ENCODE measurements around the gene C2orf42.
"Not testable (repeated sequence)": the region's sequence is repeated elsewhere in the genome, so short reads cannot be mapped to it uniquely, and the experiment has no call there.

Gene C2orf42

DNA sequence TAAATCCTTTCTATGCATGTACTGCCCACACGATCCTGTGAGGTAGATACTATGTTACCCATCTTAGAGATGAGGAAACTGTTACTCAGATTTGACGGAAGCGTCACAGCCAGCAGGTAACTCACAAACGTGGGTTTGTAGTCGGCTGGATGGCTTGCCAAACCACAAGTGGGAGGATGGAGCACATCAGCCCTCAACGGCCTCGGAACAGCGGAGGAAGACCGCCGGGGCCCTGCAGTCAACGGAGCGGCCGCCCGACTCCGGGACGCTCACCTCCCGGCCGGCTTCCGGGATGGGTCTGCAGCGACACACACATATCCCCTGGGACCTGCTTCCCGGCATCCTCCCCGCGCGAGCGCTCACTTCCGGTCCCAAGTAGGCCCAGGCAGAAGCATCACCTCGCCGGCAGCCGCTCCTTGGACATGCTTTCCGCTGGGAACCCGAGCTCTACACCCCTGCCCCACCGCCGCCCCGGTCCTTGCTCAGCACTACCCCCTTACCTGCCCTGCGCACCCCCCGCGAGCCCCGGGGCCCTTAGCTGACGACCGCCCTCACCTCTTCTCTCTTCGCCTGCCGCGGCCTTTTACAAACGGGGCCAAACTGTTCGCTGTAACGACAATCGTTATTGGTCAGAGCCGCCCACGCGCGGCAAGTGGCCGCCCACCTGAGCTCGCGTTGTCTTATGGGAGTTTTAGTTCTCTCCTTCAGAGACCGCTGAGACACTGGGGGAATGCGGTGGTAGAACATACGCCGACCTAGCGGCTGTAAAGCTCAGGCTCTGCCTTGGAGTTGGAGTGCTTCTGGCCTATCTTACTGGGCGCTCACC is at the start of gene C2orf42:
Gene C2orf42, minus strand, starts transcription at position 602 of the 826 bp plus-strand sequence. CDS start 9,034 bp downstream, outside the sequence.
- DNase-seq, result peak; percentile 95 to 97

- DNase-seq, result no peak
These were observed 49.8 kb upstream of the C2orf42 start for GRCh38 chr2:70240599-70240998.

GRCh38 chr2:70233926-70234325 is 43.1 kb upstream of the C2orf42 start:
- DNase-seq, result no peak

GRCh38 chr2:70226781-70227180 is 36.0 kb upstream of the C2orf42 start:
- no peak for DNase-seq

DNA sequence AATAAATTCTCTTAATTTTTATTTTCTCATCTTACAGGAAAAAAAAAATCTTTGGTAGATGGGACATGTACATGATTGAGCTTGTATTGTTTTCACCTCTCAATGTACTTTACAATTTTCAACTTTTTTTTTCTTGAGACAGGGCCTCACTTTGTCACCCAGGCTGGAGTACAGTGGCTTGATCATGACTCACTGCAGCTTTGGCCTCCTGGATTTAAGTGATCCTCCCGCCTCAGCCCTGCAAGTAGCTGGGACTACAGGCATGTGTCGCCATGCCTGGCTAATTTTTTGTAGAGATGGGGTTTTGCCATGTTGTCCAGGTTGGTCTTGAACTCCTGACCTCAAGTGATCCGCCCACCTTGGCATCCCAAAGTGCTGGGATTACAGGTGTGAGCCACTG is 32.5 kb upstream of the C2orf42 start:
- DNase-seq, result not testable (repeated sequence)

GRCh38 chr2:70214953-70215549 is 24.2 kb upstream of the C2orf42 start:
- no peak for DNase-seq

- DNase-seq, result no peak
These were observed 23.5 kb upstream of the C2orf42 start for GRCh38 chr2:70214365-70214764.

GRCh38 chr2:70212298-70212932 is 21.6 kb upstream of the C2orf42 start:
- DNase-seq, result no peak

DNA sequence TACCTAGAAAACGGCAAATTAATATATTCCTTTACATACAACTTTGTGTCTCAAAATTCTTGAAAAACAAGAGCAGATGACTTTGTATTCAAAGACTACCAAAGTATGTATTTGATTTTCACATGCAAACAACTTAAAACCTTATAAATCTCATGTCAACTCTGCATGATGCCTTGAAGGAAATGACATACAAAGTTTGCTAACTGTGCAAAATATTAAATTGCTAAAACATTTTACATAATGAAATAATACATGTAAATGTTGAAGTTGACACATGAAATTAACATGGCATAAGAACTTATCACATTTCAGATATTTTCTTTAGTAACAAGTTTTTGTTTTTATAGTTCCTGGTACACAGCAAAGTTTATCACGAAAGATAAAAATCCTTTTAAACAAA is 20.8 kb upstream of the C2orf42 start:
- no peak for DNase-seq

DNA sequence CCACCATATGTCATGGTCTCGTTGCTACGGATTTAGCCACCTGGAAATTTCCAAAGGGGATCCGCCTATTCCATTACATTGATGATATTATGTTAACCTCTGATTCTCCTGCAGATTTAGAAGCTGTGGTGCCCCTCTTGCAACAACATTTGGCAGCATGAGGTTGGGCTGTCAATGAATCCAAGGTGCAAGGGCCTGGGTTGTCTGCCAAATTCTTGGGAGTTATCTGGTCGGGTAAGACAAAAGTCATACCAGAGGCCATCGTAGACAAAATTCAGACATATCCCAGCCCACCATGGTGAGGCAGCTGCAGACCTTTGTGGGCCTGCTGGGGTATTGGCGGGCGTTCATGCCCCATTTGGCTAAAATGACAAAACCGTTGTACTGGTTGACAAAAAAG is 13.6 kb upstream of the C2orf42 start:
- DNase-seq, result no peak

GRCh38 chr2:70203086-70203485 is 12.3 kb upstream of the C2orf42 start:
- DNase-seq, result no peak

DNA sequence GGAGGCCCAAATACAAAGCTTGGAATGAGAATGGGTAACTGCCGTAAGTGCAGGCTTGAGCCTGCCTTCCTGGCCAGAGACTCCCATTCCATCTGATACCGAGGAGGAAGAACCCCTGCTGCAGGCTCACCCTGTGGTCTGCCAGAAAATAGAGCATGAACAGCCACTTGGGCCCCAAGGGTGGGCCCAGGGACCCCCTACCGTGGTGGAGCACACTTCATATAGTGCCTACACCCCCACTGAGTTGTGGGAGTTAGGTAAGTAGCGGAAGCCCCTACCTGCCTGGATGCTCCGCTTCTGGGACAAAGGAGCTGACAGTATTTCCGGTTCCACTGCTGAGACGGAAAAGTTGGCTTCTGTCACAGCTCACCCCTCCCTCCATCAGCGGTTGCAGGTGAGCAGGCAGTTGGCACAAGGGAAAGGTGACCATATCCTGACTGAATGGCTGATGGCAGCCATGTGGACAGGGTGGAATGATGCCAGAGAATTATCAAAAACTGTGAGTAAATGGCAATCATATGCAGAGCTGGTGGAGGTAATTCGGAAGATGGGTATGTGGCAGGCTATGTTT is 11.5 kb upstream of the C2orf42 start:
- DNase-seq, result no peak

GRCh38 chr2:70201831-70202230 is 11.0 kb upstream of the C2orf42 start:
- no peak for DNase-seq

- DNase-seq, result no peak
These were observed 10.5 kb upstream of the C2orf42 start for GRCh38 chr2:70201225-70201768.

- no peak for DNase-seq
These were observed 8.6 kb upstream of the C2orf42 start for GRCh38 chr2:70199320-70199864.

GRCh38 chr2:70192516-70192915 is 1.7 kb upstream of the C2orf42 start:
- DNase-seq, result no peak

DNA sequence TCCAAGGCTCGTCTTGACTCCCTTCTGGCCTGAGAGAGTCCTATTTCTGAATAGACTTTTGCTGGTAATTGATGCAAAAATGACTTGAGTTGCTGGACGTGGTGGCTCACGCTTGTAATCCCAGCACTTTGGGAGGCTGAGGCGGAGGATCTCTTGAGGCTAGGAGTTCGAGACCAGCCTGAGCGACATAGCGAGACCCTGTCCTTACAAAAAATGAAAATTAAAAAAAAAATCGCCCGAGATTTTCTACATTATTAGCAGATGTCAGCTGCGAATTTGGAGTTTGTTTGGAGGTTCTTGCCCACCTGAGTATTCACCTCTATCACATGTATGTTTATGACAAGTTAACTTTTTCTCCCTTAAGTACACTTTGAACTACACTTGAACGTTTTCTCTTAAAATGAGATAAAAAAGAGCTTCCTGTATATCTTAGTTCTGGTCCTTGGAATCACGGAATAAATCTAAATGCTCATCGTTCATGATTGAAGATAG is 471 bp upstream of the C2orf42 start:
- DNase-seq, result no peak

DNA sequence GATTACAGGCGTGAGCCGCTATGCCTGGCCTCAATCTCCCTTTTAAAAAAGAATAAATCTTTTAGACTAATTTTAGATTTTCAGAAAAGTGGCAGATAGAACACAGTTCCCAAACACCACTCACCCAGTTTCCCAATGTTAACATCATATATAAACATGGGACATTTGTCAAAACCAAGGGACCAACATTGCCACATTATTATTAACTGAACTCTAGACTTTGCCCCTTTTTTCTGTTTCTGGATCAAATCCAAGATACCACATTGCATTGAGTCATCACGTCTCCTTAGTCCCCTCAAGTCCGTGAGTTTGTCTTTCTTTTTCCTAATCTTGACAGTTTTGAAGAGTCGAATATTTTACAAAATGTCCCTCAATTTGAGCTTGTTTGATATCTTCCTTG is 2.4 kb downstream of the C2orf42 start:
- no peak for DNase-seq

DNA sequence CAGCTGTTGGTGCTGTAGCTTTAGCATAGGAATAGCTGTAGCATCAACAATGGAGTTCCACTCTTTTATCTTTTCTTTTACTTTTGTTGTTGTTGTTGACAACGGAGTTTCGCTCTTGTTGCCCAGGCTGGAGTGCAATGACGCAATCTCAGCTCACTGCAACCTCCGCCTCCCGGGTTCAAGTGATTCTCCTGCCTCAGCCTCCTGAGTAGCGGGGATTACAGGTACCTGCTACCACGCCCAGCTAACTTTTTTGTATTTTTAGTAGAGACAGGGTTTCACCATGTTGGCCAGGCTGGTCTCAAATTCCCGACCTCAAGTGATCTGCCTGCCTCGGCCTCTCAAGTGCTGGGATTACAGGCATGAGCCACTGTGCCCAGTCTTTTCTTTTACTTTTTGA is 3.6 kb downstream of the C2orf42 start:
- DNase-seq, result not testable (repeated sequence)

GRCh38 chr2:70182689-70183088 is 8.1 kb downstream of the C2orf42 start:
- no peak for DNase-seq

DNA sequence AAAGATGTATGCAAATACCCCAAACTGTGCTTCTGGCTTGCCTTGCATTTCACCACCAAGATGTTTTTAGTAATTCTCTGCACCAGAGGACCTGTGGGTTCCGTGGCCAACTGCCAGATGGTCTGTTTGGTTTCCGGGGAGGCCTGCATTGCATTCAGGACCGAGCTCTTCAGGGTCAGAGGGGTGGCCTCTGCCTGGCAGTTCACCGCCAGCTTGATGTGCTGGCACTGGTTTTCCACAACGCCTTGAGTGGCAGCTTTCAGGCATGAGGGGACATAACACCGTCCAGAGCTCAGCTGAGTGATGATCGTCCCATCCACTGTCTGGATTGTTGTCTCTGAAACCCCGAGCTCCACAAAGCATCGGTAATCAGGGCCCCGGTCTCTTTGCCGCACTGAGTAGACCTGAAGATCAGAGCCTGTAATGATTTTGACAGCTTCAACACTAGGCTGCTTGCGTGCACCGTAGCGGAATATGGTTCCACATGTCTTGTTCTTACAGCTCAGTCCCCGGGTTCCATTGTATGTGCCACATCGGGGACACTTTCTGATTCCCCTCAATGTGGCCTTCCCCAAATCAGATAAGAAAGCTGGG is 9.4 kb downstream of the C2orf42 start:
- DNase-seq, result no peak

GRCh38 chr2:70173520-70173919 is 17.3 kb downstream of the C2orf42 start:
- DNase-seq, result no peak

Data from hippocampal formation (tissue), 2 donors.